HepG2 (cell line): ENCODE data around the gene SNX15. TPM values are rescaled to one million over a fixed set of nuclear protein-coding genes. Genes with fewer than 3 reads are reported as not detected.
A peak's percentile ranks its signal among the peaks of the same experiment; 100 is the strongest.

Experiments used
- AGO2 ChIP-seq: fragments of 200-400 bp; formaldehyde crosslinking; optimal IDR thresholded peaks from 2 replicates; pipeline ENCODE3; 2017; ENCODE audit warnings: mild to moderate bottlenecking, low read depth, low read length, moderate library complexity
- CHCHD3 ChIP-seq: sonication (generic); formaldehyde crosslinking; IDR thresholded peaks from 2 replicates; pipeline ENCODE4 v1.8.0; 2022; ENCODE audit warnings: mild to moderate bottlenecking, missing genetic modification reagents, moderate library complexity
- EHMT2 ChIP-seq: fragments of 200-600 bp; sonication (generic); IDR thresholded peaks from 2 replicates; pipeline ENCODE4 v1.7.0; 2017; ENCODE audit warnings: antibody characterized with exemption, low read depth, low read length, borderline replicate concordance
- HOXD1 ChIP-seq: sonication (generic); formaldehyde crosslinking; IDR thresholded peaks from 2 replicates; pipeline ENCODE4 v1.5.0; 2020; ENCODE audit warnings: missing genetic modification reagents
- KLF9 ChIP-seq: IDR thresholded peaks from 2 replicates; pipeline ENCODE4 v1.6.1; 2016; ENCODE audit warnings: low read depth
- PRPF4 ChIP-seq: fragments of 200-400 bp; formaldehyde crosslinking; IDR thresholded peaks from 2 replicates; pipeline ENCODE4 v1.6.1; 2016; ENCODE audit warnings: low read length, low read depth; ENCODE audit not compliant: poor library complexity, severe bottlenecking
- RAD51 ChIP-seq: fragments of 450-650 bp; IDR thresholded peaks from 2 replicates; pipeline ENCODE4 v1.6.1; 2016; ENCODE audit warnings: borderline replicate concordance
- SAFB2 ChIP-seq: sonication (generic); formaldehyde crosslinking; IDR thresholded peaks from 2 replicates; pipeline ENCODE4 v1.5.1; 2020; ENCODE audit warnings: missing genetic modification reagents, low read depth, mild to moderate bottlenecking, borderline replicate concordance
- TEAD2 ChIP-seq: sonication (generic); formaldehyde crosslinking; IDR thresholded peaks from 2 replicates; pipeline ENCODE4 v1.9.0; 2021; ENCODE audit warnings: missing genetic modification reagents
- ZBTB2 ChIP-seq: sonication (generic); formaldehyde crosslinking; IDR thresholded peaks from 2 replicates; pipeline ENCODE4 v1.8.0; 2022; ENCODE audit warnings: low read depth, missing genetic modification reagents
- ZBTB7B ChIP-seq: sonication (generic); formaldehyde crosslinking; IDR thresholded peaks from 2 replicates; pipeline ENCODE4 v1.4.0; 2020; ENCODE audit warnings: missing genetic modification reagents
- ZFP90 ChIP-seq: sonication (generic); formaldehyde crosslinking; IDR thresholded peaks from 2 replicates; pipeline ENCODE4 v1.8.0; 2022; ENCODE audit warnings: missing genetic modification reagents, mild to moderate bottlenecking, inconsistent platforms, borderline replicate concordance
- ZNF382 ChIP-seq: sonication (generic); formaldehyde crosslinking; IDR thresholded peaks from 2 replicates; pipeline ENCODE4 v1.5.0; 2020; ENCODE audit warnings: missing genetic modification reagents, mild to moderate bottlenecking, borderline replicate concordance
- ZNF543 ChIP-seq: sonication (generic); formaldehyde crosslinking; IDR thresholded peaks from 2 replicates; pipeline ENCODE4 v1.4.0; 2020; ENCODE audit warnings: mild to moderate bottlenecking, missing genetic modification reagents
- ZNF577 ChIP-seq: sonication (generic); formaldehyde crosslinking; IDR thresholded peaks from 2 replicates; pipeline ENCODE4 v1.4.0; 2020; ENCODE audit warnings: mild to moderate bottlenecking, low read depth, missing genetic modification reagents, borderline replicate concordance
- ZNF619 ChIP-seq: sonication (generic); formaldehyde crosslinking; IDR thresholded peaks from 2 replicates; pipeline ENCODE4 v1.4.0; 2020; ENCODE audit warnings: mild to moderate bottlenecking, missing genetic modification reagents
- polyA plus RNA-seq, 8 experiments: library from polyadenylated mRNA; depleted of rRNA in 3 of 8; stranded (reverse) in 7 of 8; unstranded in 1 of 8; fragments of >200 nt; fragmentation: Illumina TruSeq in 4 of 8; extraction: Trizol in 4 of 8; gene quantifications; 2 replicates each; pipeline versions ENCODE4 v1.2.1 to v1.2.3, GENCODE V29; 2011 to 2016; ENCODE audit warnings: low read depth in 4 of 8, missing spikeins in 1 of 8, mixed read lengths in 1 of 8; ENCODE audit not compliant: insufficient read depth in 1 of 8
- total RNA-seq, 5 experiments: library from RNA; depleted of rRNA; stranded (reverse); fragments of >200 nt; fragmentation: Illumina TruSeq; extraction: Trizol; gene quantifications; 2 replicates each; pipeline ENCODE4 v1.2.3, GENCODE V29; 2016; ENCODE audit warnings: low read depth in 1 of 5
- TF ChIP-seq, protein P1 (sequence below): sonication (generic); formaldehyde crosslinking; IDR thresholded peaks from 2 replicates; pipeline ENCODE4 v1.5.0; 2020; ENCODE audit warnings: mild to moderate bottlenecking, missing genetic modification reagents
- TF ChIP-seq, protein P2 (sequence below): sonication (generic); formaldehyde crosslinking; IDR thresholded peaks from 2 replicates; pipeline ENCODE4 v1.9.0; 2021; ENCODE audit warnings: missing genetic modification reagents, borderline replicate concordance
- TF ChIP-seq, protein P3 (sequence below): sonication (generic); formaldehyde crosslinking; IDR thresholded peaks from 2 replicates; pipeline ENCODE4 v1.4.0; 2020; ENCODE audit warnings: missing genetic modification reagents, borderline replicate concordance

SNX15 gene
- total and polyA plus RNA-seq, 2 of the 13 experiments (the other 11 are each of a cell fraction or from before 2014, with no cell fraction given): 19.1 to 22.6 TPM

DNA sequence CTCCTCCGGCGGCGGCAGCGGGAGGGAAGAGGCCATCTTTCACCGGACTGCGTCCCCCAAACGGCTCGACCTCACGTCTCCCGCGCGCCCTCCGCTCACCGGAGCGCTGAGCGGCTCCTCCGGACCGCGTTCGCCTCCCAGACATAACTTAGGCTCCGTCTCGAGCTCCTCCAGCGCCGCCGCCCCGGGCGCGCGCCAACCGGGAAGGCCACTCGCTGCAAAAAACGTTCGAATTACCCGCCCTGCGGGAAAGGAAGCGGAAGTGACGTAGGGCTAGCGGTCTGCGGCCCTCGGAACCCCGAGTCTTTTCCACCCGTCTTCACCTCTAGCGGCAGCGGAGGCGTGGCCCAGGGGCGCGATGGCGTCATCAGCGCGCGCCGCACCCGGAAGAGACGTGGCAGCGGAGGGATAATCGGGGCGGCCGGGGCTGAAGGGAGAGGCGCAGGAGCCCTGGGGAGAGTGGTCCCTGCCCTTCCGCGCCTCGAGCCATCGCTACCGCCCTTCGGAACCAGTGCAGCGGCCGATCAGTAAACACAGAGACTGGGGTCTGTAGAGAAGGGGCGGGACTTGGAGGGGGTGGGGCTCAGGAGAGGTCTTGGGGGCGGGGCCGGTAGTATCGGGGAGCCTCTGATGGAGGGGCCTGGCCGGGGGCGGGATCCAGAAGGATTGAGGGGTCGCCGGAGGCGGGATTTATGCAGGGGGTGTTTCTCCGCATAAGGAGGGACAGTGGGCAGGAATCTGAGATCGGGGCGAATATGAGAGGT is 56.8 kb downstream of the SNX15 start, which contains the start of the genes CDCA5 and ZFPL1 (continued):
- TF ChIP-seq ZNF382 (no peak), AGO2 (peak; percentile 42), ZFP90 (CRISPR knock-in tag) (peak; percentile 16; the same call in 1 of the 2 replicates), ZNF619 (CRISPR knock-in tag) (peak; percentile 40; the same call in 1 of the 2 replicates), EHMT2 (no peak), ZNF577 (CRISPR knock-in tag) (no peak), KLF9 (0 out of 2 replicates have a peak, but pooled peaks have one; percentile 80), TEAD2 (CRISPR knock-in tag) (no peak), RAD51 (no peak), ZBTB7B (CRISPR knock-in tag) (peak; percentile 63), PRPF4 (no peak), ZBTB2 (peak; percentile 87), HOXD1 (CRISPR knock-in tag) (no peak), SAFB2 (no peak), ZNF543 (CRISPR knock-in tag) (peak; percentile 91), CHCHD3 (CRISPR knock-in tag) (peak; percentile 77; the same call in 1 of the 2 replicates)
- TF ChIP-seq, protein P1, sequence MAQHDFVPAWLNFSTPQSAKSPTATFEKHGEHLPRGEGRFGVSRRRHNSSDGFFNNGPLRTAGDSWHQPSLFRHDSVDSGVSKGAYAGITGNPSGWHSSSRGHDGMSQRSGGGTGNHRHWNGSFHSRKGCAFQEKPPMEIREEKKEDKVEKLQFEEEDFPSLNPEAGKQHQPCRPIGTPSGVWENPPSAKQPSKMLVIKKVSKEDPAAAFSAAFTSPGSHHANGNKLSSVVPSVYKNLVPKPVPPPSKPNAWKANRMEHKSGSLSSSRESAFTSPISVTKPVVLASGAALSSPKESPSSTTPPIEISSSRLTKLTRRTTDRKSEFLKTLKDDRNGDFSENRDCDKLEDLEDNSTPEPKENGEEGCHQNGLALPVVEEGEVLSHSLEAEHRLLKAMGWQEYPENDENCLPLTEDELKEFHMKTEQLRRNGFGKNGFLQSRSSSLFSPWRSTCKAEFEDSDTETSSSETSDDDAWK (CRISPR knock-in tag): no peak
- TF ChIP-seq, protein P2, sequence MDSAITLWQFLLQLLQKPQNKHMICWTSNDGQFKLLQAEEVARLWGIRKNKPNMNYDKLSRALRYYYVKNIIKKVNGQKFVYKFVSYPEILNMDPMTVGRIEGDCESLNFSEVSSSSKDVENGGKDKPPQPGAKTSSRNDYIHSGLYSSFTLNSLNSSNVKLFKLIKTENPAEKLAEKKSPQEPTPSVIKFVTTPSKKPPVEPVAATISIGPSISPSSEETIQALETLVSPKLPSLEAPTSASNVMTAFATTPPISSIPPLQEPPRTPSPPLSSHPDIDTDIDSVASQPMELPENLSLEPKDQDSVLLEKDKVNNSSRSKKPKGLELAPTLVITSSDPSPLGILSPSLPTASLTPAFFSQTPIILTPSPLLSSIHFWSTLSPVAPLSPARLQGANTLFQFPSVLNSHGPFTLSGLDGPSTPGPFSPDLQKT (CRISPR knock-in tag): no peak
- TF ChIP-seq, protein P3, sequence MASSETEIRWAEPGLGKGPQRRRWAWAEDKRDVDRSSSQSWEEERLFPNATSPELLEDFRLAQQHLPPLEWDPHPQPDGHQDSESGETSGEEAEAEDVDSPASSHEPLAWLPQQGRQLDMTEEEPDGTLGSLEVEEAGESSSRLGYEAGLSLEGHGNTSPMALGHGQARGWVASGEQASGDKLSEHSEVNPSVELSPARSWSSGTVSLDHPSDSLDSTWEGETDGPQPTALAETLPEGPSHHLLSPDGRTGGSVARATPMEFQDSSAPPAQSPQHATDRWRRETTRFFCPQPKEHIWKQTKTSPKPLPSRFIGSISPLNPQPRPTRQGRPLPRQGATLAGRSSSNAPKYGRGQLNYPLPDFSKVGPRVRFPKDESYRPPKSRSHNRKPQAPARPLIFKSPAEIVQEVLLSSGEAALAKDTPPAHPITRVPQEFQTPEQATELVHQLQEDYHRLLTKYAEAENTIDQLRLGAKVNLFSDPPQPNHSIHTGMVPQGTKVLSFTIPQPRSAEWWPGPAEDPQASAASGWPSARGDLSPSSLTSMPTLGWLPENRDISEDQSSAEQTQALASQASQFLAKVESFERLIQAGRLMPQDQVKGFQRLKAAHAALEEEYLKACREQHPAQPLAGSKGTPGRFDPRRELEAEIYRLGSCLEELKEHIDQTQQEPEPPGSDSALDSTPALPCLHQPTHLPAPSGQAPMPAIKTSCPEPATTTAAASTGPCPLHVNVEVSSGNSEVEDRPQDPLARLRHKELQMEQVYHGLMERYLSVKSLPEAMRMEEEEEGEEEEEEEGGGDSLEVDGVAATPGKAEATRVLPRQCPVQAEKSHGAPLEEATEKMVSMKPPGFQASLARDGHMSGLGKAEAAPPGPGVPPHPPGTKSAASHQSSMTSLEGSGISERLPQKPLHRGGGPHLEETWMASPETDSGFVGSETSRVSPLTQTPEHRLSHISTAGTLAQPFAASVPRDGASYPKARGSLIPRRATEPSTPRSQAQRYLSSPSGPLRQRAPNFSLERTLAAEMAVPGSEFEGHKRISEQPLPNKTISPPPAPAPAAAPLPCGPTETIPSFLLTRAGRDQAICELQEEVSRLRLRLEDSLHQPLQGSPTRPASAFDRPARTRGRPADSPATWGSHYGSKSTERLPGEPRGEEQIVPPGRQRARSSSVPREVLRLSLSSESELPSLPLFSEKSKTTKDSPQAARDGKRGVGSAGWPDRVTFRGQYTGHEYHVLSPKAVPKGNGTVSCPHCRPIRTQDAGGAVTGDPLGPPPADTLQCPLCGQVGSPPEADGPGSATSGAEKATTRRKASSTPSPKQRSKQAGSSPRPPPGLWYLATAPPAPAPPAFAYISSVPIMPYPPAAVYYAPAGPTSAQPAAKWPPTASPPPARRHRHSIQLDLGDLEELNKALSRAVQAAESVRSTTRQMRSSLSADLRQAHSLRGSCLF (CRISPR knock-in tag): no peak
